Kidney (tissue), 14 donors: ENCODE results near the gene NRAP. TPM values are rescaled to one million over a fixed set of nuclear protein-coding genes. Genes with fewer than 3 reads are reported as not detected.

Source experiments
- DNase-seq, 5 donors: peaks; one replicate each; pipeline ENCODE4 v3.0.0-alpha.2; 2013 to 2020
- FAIRE-seq: peaks from 2 replicates; lab custom pipeline; 2012; peaks lifted over from hg19 to GRCh38; lab: Jason Lieb, UNC
- H3K27ac ChIP-seq, 2 donors: one replicate each; pipeline ENCODE4 v1.7.0; 2013; ENCODE audit warnings: low read depth in 2 of 2, low read length in 2 of 2, inconsistent platforms in 1 of 2
- H3K27me3 ChIP-seq: one replicate; pipeline ENCODE4 v1.7.1; 2013; ENCODE audit warnings: low read length, inconsistent platforms; ENCODE audit not compliant: control insufficient read depth, insufficient read depth
- H3K36me3 ChIP-seq, 3 donors: one replicate each; pipeline versions ENCODE4 v1.7.0 to v1.7.1; 2013; ENCODE audit warnings: low read length in 3 of 3, control low read depth in 1 of 3, inconsistent platforms in 1 of 3; ENCODE audit not compliant: insufficient read depth in 3 of 3, control insufficient read depth in 2 of 3
- H3K4me1 ChIP-seq, 3 donors: one replicate each; pipeline versions ENCODE4 v1.7.0 to v1.7.1; 2013; ENCODE audit warnings: low read length in 3 of 3, inconsistent platforms in 1 of 3, low read depth in 1 of 3; ENCODE audit not compliant: control insufficient read depth in 2 of 3, insufficient read depth in 2 of 3
- H3K4me3 ChIP-seq, 3 donors: one replicate each; pipeline versions ENCODE4 v1.7.0 to v1.8.1; 2013; ENCODE audit warnings: low read length in 3 of 3, control low read depth in 1 of 3, inconsistent platforms in 1 of 3
- H3K9ac ChIP-seq, 3 donors: one replicate each; pipeline versions ENCODE4 v1.7.0 to v1.7.1; 2013; ENCODE audit warnings: low read length in 3 of 3, control low read depth in 1 of 3, inconsistent platforms in 1 of 3
- H3K9me3 ChIP-seq, 3 donors: one replicate each; pipeline versions ENCODE4 v1.7.0 to v1.7.1; 2013; ENCODE audit warnings: low read length in 3 of 3, control low read depth in 1 of 3, inconsistent platforms in 1 of 3; ENCODE audit not compliant: control insufficient read depth in 2 of 3, insufficient read depth in 1 of 3
- CTCF ChIP-seq: IDR thresholded peaks from 3 replicates; pipeline ENCODE4 v1.5.1; 2012; ENCODE audit warnings: mild to moderate bottlenecking, moderate library complexity, borderline replicate concordance; ENCODE audit not compliant: insufficient read depth; ENCODE audit errors: extremely low read depth
- intact Hi-C: fragments of 100-400 bp; cut with DNase I; formaldehyde crosslinking; loops from one replicate; pipeline ENCODE4 v1.11.1; 2022
- polyA plus RNA-seq: library from polyadenylated mRNA; stranded (reverse); fragments of 350-450 nt; fragmentation: Illumina TruSeq; extraction: RNeasy Lipid Tissue Mini Kit (QIAGEN cat#74804); gene quantifications from one replicate; pipeline ENCODE4 v1.2.3, GENCODE V29; 2014; ENCODE audit warnings: low read depth, low replicate concordance; ENCODE audit not compliant: insufficient read depth
- total RNA-seq: library from RNA; stranded (reverse); fragmentation: NEBNext Ultra II Directional; extraction: Animal tissue kit (Norgen Biotek cat#: 25700); gene quantifications from one replicate; pipeline ENCODE4 v1.2.1, GENCODE V29; 2021
- donor health status: control.
- donor health status: control.
- donor health status: control.
- donor health status: control.
- donor health status: control.
- donor health status: DM: yes; HTN: yes; CAD: no.
- donor health status: Normal renal cell carcinoma (clear cell type).

Gene NRAP
- total and polyA plus RNA-seq, 2 donors from 2014 or later = not detected

- H3K9ac ChIP-seq = no peak overlapping the region
- DNase-seq = no peak
- no peak for TF ChIP-seq CTCF
Measured at GRCh38 chr10:113626809-113627355, 37.0 kb downstream of the NRAP start.

GRCh38 chr10:113625461-113626186 is 38.2 kb downstream of the NRAP start:
- DNase-seq = no peak
- H3K9ac ChIP-seq = no peak overlapping the region
- no peaks in the 10 kb centered on the region for H3K27me3 ChIP-seq
- no peak for TF ChIP-seq CTCF
- no peak overlapping the region for H3K27ac ChIP-seq
- no peaks in the 10 kb centered on the region for H3K9me3 ChIP-seq
- intact Hi-C loops = no loop called here
- H3K4me1 ChIP-seq = no peaks in the 10 kb centered on the region
- no peaks in the 10 kb centered on the region for H3K36me3 ChIP-seq
- H3K4me3 ChIP-seq = no peak overlapping the region
- FAIRE-seq = no peak

More at GRCh38 chr10:113626809-113627355, 37.0 kb downstream of the NRAP start:
- Histone ChIP-seq H3K9me3 (no peaks in the 10 kb centered on the region), H3K36me3 (no peaks in the 10 kb centered on the region), H3K4me1 (peaks cover 0 to 2% (median 2%) of the 10 kb centered on the region in 3 donors), H3K4me3 (no peak overlapping the region), H3K27me3 (no peaks in the 10 kb centered on the region), H3K27ac (no peak overlapping the region)
- intact Hi-C loops = no loop called here
- no peak for FAIRE-seq

- no peak for TF ChIP-seq CTCF
- DNase-seq (no peak), FAIRE-seq (no peak)
- Histone ChIP-seq H3K36me3 (no peaks in the 10 kb centered on the region), H3K9ac (no peak overlapping the region), H3K27ac (no peak overlapping the region), H3K4me1 (no peaks in the 10 kb centered on the region), H3K4me3 (no peak overlapping the region), H3K27me3 (no peaks in the 10 kb centered on the region), H3K9me3 (no peaks in the 10 kb centered on the region)
- intact Hi-C loops = no loop called here
Measured at GRCh38 chr10:113622831-113623230, 41.0 kb downstream of the NRAP start.
